Measurements from ENCODE around the gene STT3A. TPM values are rescaled to one million over a fixed set of nuclear protein-coding genes. Genes with fewer than 3 reads are reported as not detected.

Gene STT3A
- total and polyA plus RNA-seq, 2 of the 13 experiments (the other 11 are each of a cell fraction or from before 2014, with no cell fraction given) = 229 to 319 TPM

DNA sequence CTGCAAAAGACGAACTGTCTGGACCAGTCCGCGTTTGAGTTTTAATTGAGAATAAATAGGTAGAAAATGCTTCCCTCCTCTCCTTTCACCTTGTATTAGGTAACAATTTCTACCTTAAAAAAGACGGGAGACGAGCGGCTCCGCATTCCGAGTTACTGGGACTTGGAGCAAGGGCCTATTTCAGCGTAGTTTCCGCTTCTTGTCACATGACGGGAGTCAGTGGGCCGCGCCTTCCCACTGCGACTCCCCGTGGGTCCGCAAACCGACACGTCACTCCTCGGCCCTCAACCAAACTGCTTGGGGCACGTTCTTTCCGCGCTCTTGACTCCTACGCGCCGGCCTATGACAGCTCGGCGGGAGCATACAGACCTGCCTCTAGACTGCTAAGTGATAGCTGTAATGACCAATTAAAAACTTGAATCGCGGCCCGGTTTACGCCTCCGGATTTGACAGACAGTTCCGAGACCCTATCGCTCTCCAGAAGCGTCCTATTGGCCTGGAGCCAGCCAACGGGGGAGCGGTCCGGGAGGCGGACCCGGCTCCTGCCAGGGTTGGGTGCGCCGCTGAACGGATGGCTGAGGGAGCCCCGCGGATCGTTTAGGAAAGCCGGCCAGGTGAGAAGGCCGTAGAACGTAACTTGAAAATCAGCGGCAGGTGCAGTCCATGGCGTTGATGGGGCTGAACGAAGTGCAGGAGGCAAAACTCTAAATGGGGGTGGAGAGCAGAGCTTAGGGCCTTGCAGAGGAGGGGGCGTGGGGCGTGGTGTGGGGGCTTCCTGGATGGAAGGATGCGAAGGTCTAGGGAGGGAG is at the start of gene STT3A (continued):
- TF ChIP-seq, protein P1, sequence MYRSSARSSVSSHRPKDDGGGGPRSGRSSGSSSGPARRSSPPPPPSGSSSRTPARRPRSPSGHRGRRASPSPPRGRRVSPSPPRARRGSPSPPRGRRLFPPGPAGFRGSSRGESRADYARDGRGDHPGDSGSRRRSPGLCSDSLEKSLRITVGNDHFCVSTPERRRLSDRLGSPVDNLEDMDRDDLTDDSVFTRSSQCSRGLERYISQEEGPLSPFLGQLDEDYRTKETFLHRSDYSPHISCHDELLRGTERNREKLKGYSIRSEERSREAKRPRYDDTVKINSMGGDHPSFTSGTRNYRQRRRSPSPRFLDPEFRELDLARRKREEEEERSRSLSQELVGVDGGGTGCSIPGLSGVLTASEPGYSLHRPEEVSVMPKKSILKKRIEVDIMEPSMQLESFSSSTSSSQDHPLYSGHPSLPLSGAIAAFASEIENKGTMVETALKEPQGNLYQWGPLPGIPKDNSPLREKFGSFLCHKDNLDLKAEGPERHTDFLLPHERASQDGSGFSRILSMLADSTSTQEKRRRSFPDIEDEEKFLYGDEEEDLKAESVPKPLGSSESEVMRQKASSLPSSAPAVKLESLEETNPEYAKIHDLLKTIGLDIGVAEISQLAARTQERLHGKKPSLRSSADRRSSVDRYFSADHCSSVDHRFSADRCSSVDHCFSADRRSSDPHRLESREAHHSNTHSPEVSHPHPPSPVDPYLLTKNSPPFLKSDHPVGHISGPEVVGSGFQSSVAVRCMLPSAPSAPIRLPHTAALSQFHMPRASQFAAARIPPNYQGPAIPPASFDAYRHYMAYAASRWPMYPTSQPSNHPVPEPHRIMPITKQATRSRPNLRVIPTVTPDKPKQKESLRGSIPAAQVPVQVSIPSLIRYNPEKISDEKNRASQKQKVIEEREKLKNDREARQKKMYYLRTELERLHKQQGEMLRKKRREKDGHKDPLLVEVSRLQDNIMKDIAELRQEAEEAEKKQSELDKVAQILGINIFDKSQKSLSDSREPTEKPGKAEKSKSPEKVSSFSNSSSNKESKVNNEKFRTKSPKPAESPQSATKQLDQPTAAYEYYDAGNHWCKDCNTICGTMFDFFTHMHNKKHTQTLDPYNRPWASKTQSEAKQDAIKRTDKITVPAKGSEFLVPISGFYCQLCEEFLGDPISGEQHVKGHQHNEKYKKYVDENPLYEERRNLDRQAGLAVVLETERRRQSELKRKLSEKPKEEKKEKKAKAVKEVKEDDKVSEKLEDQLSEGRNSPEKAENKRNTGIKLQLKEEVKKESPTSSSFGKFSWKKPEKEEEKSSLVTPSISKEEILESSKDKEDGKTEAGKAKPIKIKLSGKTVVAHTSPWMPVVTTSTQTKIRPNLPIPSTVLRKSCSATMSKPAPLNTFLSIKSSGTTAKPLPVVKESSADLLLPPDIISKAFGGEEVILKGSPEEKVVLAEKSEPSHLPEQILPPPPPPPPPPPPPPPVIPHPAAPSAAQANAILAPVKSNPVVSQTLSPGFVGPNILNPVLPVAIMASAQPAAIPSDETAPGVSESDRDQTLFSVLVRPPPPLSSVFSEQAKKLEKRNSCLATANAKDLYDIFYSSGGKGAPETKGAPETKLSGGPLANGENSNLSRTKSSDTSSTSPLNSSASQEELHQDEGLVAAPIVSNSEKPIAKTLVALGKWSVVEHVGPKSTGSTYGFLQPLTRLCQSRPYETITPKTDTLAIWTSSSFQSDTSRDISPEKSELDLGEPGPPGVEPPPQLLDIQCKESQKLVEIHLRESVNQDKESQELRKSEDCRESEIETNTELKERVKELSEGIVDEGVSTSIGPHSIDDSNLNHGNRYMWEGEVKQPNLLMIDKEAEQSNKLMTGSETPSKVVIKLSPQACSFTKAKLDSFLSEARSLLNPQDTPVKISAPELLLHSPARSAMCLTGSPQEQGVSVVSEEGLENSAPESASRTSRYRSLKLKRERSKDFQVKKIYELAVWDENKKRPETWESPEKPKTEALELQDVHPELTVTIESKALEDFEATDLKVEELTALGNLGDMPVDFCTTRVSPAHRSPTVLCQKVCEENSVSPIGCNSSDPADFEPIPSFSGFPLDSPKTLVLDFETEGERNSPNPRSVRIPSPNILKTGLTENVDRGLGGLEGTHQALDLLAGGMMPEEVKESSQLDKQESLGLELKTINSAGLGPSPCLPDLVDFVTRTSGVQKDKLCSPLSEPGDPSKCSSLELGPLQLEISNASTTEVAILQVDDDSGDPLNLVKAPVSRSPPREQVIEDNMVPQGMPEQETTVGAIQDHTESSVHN (CRISPR knock-in tag; IDR thresholded peaks at IDR 0.05) = no peak
- TF ChIP-seq, protein P2, sequence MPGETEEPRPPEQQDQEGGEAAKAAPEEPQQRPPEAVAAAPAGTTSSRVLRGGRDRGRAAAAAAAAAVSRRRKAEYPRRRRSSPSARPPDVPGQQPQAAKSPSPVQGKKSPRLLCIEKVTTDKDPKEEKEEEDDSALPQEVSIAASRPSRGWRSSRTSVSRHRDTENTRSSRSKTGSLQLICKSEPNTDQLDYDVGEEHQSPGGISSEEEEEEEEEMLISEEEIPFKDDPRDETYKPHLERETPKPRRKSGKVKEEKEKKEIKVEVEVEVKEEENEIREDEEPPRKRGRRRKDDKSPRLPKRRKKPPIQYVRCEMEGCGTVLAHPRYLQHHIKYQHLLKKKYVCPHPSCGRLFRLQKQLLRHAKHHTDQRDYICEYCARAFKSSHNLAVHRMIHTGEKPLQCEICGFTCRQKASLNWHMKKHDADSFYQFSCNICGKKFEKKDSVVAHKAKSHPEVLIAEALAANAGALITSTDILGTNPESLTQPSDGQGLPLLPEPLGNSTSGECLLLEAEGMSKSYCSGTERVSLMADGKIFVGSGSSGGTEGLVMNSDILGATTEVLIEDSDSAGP (CRISPR knock-in tag; IDR thresholded peaks at IDR 0.05; ENCODE audit: borderline replicate concordance) = peak; percentile 69; the same call in 1 of the 2 replicates
- no peak for TF ChIP-seq SRSF4 (IDR thresholded peaks at IDR 0.05; ENCODE audit: low read depth, low read length, poor library complexity, severe bottlenecking)
- TF ChIP-seq, protein P3, sequence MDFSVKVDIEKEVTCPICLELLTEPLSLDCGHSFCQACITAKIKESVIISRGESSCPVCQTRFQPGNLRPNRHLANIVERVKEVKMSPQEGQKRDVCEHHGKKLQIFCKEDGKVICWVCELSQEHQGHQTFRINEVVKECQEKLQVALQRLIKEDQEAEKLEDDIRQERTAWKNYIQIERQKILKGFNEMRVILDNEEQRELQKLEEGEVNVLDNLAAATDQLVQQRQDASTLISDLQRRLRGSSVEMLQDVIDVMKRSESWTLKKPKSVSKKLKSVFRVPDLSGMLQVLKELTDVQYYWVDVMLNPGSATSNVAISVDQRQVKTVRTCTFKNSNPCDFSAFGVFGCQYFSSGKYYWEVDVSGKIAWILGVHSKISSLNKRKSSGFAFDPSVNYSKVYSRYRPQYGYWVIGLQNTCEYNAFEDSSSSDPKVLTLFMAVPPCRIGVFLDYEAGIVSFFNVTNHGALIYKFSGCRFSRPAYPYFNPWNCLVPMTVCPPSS (IDR thresholded peaks at IDR 0.05) = no peak
- TF ChIP-seq GZF1 (CRISPR knock-in tag; IDR thresholded peaks at IDR 0.05) = peak; percentile 56; the same call in 1 of the 2 replicates
- no peak for TF ChIP-seq TMF1 (CRISPR knock-in tag; IDR thresholded peaks at IDR 0.05; ENCODE audit: low read depth)
- TF ChIP-seq MEIS2 (CRISPR knock-in tag; IDR thresholded peaks at IDR 0.05) = no peak
- TF ChIP-seq ZNF253 (CRISPR knock-in tag; IDR thresholded peaks at IDR 0.05; ENCODE audit: borderline replicate concordance) = no peak
- TF ChIP-seq DMAP1 (CRISPR knock-in tag; IDR thresholded peaks at IDR 0.05) = peak; percentile 94
- TF ChIP-seq ZNF333 (CRISPR knock-in tag; IDR thresholded peaks at IDR 0.05; ENCODE audit: borderline replicate concordance) = 0 out of 2 replicates have a peak, but pooled peaks have one; percentile 23
- 0 out of 2 replicates have a peak, but pooled peaks have one; percentile 19 for TF ChIP-seq KDM3A (CRISPR knock-in tag; IDR thresholded peaks at IDR 0.05; ENCODE audit: low read depth)
- peak; percentile 38; the same call in 1 of the 2 replicates for TF ChIP-seq ZSCAN31 (CRISPR knock-in tag; IDR thresholded peaks at IDR 0.05; ENCODE audit: low read depth)
- no peak for TF ChIP-seq KDM1A (CRISPR knock-in tag; IDR thresholded peaks at IDR 0.05)
- no peak for TF ChIP-seq NCOA1 (CRISPR knock-in tag; IDR thresholded peaks at IDR 0.05)
- no peak for TF ChIP-seq NFRKB (IDR thresholded peaks at IDR 0.05)
- peak; percentile 96 for TF ChIP-seq ZFX (CRISPR knock-in tag; IDR thresholded peaks at IDR 0.05; ENCODE audit: low read depth)
